ENCODE data around the gene MRPL37.

The MRPL37 gene

GRCh38 chr1:54263601-54264226, 63.7 kb downstream of the MRPL37 start:
- no peak for DNase-seq (ENCODE audit: low read depth in 2 of 2)

DNA sequence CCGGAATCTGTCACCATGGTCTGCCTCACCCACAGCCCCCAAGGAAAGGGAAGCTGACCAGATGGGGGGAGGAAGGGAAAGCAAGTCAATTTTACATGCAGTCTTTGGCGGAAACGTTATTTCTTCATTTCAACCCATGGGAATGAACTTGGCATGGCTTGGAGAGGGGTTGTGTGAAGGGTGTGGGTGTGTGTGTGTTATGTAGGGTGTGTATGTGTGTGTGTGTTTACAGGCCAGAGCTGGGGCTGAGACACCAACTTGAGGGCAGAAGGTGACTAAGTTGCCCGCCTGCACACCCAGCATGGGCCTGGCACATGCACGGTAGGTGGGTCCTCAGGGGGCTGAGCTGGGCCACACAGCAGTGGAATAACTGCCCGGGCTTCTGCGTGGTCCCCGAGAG, 65.2 kb downstream of the MRPL37 start:
- no peak for DNase-seq (ENCODE audit: low read depth in 2 of 2)

GRCh38 chr1:54265659-54266058, 65.7 kb downstream of the MRPL37 start:
- DNase-seq (ENCODE audit: low read depth in 2 of 2): no peak

DNA sequence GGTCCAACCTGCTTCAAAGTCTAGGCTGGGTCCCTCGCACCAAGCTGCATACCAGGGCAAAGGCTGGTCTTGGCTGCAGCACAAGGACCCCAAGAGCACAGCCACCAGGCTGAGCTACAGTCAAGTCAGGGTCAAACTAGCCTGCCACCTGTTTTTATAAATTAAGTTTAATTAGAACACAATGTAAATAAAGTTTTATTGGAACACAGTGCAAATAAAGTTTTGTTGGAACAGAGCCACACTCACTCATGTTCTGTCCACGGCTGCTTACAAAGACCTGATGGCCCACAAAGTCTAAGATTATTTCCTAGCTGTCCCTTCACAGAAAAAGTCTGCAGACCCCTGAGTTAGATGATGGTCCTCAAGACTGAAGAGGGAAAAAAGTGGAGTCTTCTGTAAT, 66.2 kb downstream of the MRPL37 start:
- DNase-seq (ENCODE audit: low read depth in 2 of 2): no peak

GRCh38 chr1:54266908-54267307, 66.9 kb downstream of the MRPL37 start:
- no peak for DNase-seq (ENCODE audit: low read depth in 2 of 2)
